ENCODE results near the gene ELOB. TPM values are rescaled to one million over a fixed set of nuclear protein-coding genes. Genes with fewer than 3 reads are reported as not detected.
A peak's percentile ranks its signal among the peaks of the same experiment; 100 is the strongest.

The ELOB gene
- polyA plus RNA-seq, 1 donor = 182 TPM

- DNase-seq = no peak
Measured at GRCh38 chr16:2785101-2785991, 8.3 kb upstream of the ELOB start.

GRCh38 chr16:2784358-2785100 is 7.4 kb upstream of the ELOB start:
- DNase-seq = no peak

- no peak for DNase-seq
Measured at GRCh38 chr16:2783581-2784357, 6.7 kb upstream of the ELOB start.

GRCh38 chr16:2782583-2783351 is 5.7 kb upstream of the ELOB start:
- no peak for DNase-seq

GRCh38 chr16:2779978-2780898 is 3.2 kb upstream of the ELOB start:
- DNase-seq = no peak

GRCh38 chr16:2779151-2779920 is 2.3 kb upstream of the ELOB start:
- no peak for DNase-seq

GRCh38 chr16:2778630-2778958 is 1.5 kb upstream of the ELOB start:
- no peak for DNase-seq

GRCh38 chr16:2777903-2778629 is 986 bp upstream of the ELOB start:
- DNase-seq = peak; percentile 50

- no peak for DNase-seq
Measured at GRCh38 chr16:2776500-2777139, 460 bp downstream of the ELOB start.

GRCh38 chr16:2775765-2776499 is 1.1 kb downstream of the ELOB start:
- DNase-seq = no peak

- DNase-seq = no peak
Measured at GRCh38 chr16:2775131-2775716, 1.9 kb downstream of the ELOB start.

- no peak for DNase-seq
Measured at GRCh38 chr16:2774161-2774891, 2.8 kb downstream of the ELOB start.

GRCh38 chr16:2773188-2773968 is 3.7 kb downstream of the ELOB start:
- no peak for DNase-seq

- DNase-seq = no peak
Measured at GRCh38 chr16:2771496-2772402, 5.3 kb downstream of the ELOB start.

All from left kidney (tissue), 2 donors.